GM12864 (cell line): ENCODE measurements around the gene PEX3.
"Not testable (repeated sequence)": the region's sequence is repeated elsewhere in the genome, so short reads cannot be mapped to it uniquely, and the experiment has no call there.

Experiments used
- DNase-seq: peaks from one replicate; pipeline ENCODE4 v3.0.0-alpha.2; 2011; ENCODE audit warnings: low read depth
- H3K4me3 ChIP-seq: 2 replicates; pipeline ENCODE4 v1.5.1; 2011; ENCODE audit warnings: mild to moderate bottlenecking, low read depth, low read length, control low read depth
- TF ChIP-seq, protein P1 (sequence below): IDR thresholded peaks from 2 replicates; pipeline ENCODE4 v1.5.1; 2011; ENCODE audit warnings: low read depth, mild to moderate bottlenecking, moderate library complexity, low read length, control low read depth, inconsistent platforms; ENCODE audit errors: missing control alignments

Gene PEX3

DNA sequence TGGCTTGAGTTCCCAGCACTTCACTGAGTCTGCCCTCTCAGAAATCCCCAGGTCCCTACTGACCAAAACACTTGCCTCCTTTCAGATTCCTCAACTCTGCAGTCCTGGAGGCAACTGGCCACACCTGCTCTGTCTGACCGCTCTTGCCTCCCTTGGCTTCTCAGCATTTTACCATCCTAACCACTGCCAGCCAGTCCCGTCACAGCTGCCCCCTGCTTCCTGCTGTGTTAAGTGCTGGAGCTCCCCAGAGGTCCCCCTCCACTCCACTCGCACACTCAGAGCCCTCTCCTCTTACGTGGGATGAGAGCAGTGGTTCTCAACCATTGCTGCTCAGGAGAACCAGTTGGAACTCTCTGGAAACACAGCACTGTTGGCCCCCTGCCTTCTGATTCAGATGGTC lies 20.6 kb upstream of the PEX3 start:
- TF ChIP-seq, protein P1, sequence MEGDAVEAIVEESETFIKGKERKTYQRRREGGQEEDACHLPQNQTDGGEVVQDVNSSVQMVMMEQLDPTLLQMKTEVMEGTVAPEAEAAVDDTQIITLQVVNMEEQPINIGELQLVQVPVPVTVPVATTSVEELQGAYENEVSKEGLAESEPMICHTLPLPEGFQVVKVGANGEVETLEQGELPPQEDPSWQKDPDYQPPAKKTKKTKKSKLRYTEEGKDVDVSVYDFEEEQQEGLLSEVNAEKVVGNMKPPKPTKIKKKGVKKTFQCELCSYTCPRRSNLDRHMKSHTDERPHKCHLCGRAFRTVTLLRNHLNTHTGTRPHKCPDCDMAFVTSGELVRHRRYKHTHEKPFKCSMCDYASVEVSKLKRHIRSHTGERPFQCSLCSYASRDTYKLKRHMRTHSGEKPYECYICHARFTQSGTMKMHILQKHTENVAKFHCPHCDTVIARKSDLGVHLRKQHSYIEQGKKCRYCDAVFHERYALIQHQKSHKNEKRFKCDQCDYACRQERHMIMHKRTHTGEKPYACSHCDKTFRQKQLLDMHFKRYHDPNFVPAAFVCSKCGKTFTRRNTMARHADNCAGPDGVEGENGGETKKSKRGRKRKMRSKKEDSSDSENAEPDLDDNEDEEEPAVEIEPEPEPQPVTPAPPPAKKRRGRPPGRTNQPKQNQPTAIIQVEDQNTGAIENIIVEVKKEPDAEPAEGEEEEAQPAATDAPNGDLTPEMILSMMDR: no peak
- H3K4me3 ChIP-seq: no peak overlapping the region
- no peak for DNase-seq

DNA sequence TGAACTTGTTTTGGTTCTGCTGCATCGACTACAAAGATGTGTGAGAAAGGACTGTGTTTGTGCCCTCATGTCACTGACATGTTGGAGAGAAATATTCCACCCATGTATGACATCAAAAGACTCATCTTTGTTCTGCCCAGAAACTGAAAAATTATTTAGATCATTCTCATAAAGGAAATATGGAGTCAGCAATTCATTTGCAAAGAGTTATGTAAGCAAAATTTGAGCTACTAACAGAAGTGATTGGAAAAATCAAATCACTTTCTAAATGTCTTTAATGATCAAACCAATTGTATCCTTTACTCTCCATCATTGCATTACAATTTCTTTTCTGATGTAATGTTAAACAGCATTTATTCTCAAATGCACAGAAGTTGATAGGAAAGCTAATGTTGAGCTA lies 19.4 kb upstream of the PEX3 start:
- DNase-seq: no peak
- TF ChIP-seq, protein P1: no peak
- no peak overlapping the region for H3K4me3 ChIP-seq

DNA sequence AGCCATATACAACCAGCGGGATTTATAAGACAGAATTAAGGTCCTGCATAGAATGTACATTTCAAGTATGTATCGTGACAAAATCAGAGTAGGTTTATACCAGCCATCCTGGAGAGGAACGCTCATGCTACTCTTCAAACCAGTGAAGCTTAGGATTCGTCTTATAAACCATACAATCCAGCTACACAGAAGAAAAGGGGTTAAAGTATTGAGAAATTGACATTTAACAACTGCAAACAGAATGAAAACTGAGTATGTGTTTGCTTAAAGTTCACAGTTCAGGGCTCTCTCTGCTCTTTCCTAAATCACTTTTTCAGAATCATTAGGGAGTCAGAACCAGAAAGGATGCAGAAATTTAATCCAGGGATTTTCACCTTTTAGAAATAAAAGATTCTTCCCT lies 18.0 kb upstream of the PEX3 start:
- no peak overlapping the region for H3K4me3 ChIP-seq
- TF ChIP-seq, protein P1: no peak
- DNase-seq: no peak

DNA sequence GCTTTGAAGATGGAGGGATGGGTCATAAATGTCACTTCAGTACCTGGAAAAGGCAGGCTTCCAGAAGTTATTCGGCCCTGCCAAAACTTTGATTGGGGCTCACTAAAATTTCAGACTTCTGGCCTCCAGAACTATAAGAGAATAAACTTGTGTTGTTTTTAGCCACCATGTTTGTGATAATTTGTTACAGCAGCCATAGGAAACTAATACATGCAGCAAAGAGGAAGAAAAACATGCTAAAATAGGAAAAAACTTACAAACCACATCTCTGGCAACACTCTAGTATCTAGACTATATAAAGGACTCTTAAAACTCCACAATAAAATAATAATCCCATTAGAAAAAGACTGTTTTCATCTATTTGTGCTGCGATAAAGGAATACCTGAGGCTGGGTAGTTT lies 9.6 kb upstream of the PEX3 start:
- H3K4me3 ChIP-seq: no peak overlapping the region
- DNase-seq: no peak
- TF ChIP-seq, protein P1: no peak

DNA sequence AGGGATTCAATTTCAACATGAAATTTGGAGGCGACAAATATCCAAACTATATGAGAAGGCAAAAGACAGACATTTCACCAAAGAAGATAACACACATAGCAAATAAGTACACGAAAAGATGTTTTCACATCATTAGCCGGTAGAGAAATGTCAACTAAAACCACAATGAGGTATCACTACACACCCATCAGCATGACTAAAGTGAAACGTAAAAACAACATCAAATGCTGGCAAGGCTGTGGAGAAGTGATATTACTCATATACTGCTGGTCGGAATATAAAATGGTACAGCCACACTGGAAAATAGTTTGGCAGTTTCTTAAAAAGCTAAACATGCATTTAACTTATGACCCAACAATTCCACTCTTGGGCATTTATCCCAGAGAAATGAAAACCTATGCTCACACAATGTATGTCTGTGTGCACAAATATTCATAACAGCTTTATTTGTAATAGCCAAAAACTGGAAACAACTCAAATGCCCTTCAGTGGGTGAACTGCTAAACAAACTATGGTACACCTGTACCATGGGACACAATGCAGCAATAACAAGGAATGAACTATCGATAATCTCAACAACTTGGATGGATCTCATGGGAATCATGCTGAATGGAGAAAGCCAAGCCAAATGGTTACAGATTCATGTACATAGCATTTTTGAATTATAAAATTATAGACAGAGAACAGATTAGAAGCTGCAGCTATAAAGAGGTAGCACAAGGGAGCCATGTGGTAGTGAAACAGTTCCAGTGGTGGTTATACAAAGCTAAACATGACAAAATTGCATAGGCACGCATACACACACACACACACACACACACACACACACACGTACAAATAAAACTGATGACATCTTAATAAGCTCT lies 8.7 kb upstream of the PEX3 start:
- no peak for DNase-seq
- TF ChIP-seq, protein P1: no peak
- H3K4me3 ChIP-seq: no peak overlapping the region

DNA sequence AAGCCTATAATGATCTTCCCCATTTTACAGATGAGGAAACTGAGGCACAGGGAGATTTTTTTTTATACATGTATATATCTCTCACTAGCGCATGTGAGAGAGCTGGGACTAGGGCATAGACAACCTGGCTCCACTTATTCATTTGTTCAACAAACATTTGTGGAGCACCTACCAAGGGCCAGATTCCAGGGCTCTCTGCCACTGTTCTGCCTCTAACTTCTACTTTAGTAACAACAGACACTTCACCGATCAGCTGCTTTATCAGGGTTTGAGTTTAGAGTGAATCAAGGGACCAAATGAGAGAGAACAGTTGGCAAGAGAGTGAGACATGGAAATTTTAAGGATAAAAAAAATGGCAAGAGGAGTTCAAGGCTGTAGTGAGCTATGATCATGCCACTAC lies 7.5 kb upstream of the PEX3 start:
- TF ChIP-seq, protein P1: no peak
- no peak overlapping the region for H3K4me3 ChIP-seq
- DNase-seq: no peak

DNA sequence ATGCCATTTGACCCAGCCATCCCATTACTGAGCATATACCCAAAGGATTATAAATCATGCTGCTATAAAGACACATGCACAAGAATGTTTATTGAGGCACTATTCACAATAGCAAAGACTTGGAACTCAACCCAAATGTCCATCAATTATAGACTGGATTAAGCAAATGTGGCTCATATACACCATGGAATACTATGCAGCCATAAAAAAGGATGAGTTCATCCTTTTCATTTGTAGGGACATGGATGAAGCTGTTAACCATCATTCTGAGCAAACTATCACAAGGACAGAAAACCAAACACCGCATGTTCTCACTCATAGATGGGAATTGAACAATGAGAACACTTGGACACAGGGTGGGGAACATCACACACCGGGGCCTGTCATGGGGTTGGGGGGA lies 2.7 kb upstream of the PEX3 start:
- not testable (repeated sequence) for H3K4me3 ChIP-seq

More for the DNA sequence above, 2.7 kb upstream of the PEX3 start:
- not testable (repeated sequence) for DNase-seq
